Measurements from ENCODE around the gene TRAF3IP1.

GRCh38 chr2:238370823-238371372, 50.6 kb downstream of the TRAF3IP1 start:
- no peak for TF ChIP-seq POLR2A (IDR thresholded peaks at IDR 0.05)
- no peak for TF ChIP-seq EP300 (IDR thresholded peaks at IDR 0.05)
